Kidney tubule cell (primary cell): Measurements from ENCODE around the gene EIF4E1B.

ENCODE experiments used
- DNase-seq: peaks from one replicate; pipeline ENCODE4 v3.0.0-alpha.2; 2018; ENCODE audit warnings: low spot score

EIF4E1B gene

GRCh38 chr5:176606032-176606431 is 24.4 kb upstream of the EIF4E1B start:
- no peak for DNase-seq

- DNase-seq: no peak
Measured at GRCh38 chr5:176606875-176607274, 23.6 kb upstream of the EIF4E1B start.

GRCh38 chr5:176608142-176608705 is 22.3 kb upstream of the EIF4E1B start:
- no peak for DNase-seq

GRCh38 chr5:176608937-176609723 is 21.3 kb upstream of the EIF4E1B start:
- DNase-seq: peak; percentile 81

- DNase-seq: peak; percentile 69
Measured at GRCh38 chr5:176609724-176610434, 20.6 kb upstream of the EIF4E1B start, which contains the start of gene GPRIN1. Gene GPRIN1, minus strand, starts transcription at chr5:176610156. Its CDS starts 10,322 bp downstream, at chr5:176599834.

- DNase-seq: no peak
Measured at GRCh38 chr5:176610435-176610773, 20.1 kb upstream of the EIF4E1B start.

- DNase-seq: peak; percentile 82
Measured at GRCh38 chr5:176611435-176611834, 19.0 kb upstream of the EIF4E1B start.

- DNase-seq: no peak
Measured at GRCh38 chr5:176612008-176612407, 18.5 kb upstream of the EIF4E1B start.

GRCh38 chr5:176612855-176613254 is 17.6 kb upstream of the EIF4E1B start:
- DNase-seq: no peak

GRCh38 chr5:176614805-176615478 is 15.5 kb upstream of the EIF4E1B start:
- peak; percentile 60 for DNase-seq

- DNase-seq: no peak
Measured at GRCh38 chr5:176616511-176616910, 14.0 kb upstream of the EIF4E1B start.

- DNase-seq: no peak
Measured at GRCh38 chr5:176618783-176619182, 11.7 kb upstream of the EIF4E1B start.

- peak; percentile 72 for DNase-seq
Measured at GRCh38 chr5:176619203-176619568, 11.3 kb upstream of the EIF4E1B start.

- DNase-seq: no peak
Measured at GRCh38 chr5:176619569-176620332, 10.7 kb upstream of the EIF4E1B start.

- no peak for DNase-seq
Measured at GRCh38 chr5:176620333-176620981, 10.0 kb upstream of the EIF4E1B start.

- DNase-seq: no peak
Measured at GRCh38 chr5:176621661-176622079, 8.8 kb upstream of the EIF4E1B start.

GRCh38 chr5:176624142-176624541 is 6.3 kb upstream of the EIF4E1B start:
- DNase-seq: no peak

GRCh38 chr5:176624938-176625337 is 5.5 kb upstream of the EIF4E1B start:
- DNase-seq: no peak

GRCh38 chr5:176625512-176625911 is 5.0 kb upstream of the EIF4E1B start:
- no peak for DNase-seq

GRCh38 chr5:176625966-176626875 is 4.3 kb upstream of the EIF4E1B start:
- DNase-seq: peak; percentile 28
